ENCODE data around the gene BCAS3.
"Not testable (repeated sequence)": the region's sequence is repeated elsewhere in the genome, so short reads cannot be mapped to it uniquely, and the experiment has no call there.

The BCAS3 gene

DNA sequence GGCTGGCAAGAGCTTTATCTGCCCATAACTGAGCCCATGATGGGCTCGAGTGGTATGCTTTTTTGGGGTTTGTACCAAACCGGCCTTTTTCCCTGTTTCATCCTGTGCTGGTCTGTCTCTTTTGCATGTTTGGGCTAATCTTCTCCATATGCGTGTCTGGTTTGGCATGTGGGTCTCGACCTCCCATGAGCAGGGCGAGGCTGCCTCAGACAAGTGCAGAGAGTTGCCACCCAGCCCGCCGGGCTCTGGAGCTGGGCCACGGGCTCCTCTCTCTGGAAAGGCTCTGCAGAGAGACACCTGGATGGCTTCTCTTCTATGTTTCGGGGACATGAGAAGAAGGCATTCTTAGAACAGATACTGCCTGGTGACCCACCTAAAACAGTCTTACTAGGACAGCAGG lies 654.2 kb downstream of the BCAS3 start:
- no peak for DNase-seq

DNA sequence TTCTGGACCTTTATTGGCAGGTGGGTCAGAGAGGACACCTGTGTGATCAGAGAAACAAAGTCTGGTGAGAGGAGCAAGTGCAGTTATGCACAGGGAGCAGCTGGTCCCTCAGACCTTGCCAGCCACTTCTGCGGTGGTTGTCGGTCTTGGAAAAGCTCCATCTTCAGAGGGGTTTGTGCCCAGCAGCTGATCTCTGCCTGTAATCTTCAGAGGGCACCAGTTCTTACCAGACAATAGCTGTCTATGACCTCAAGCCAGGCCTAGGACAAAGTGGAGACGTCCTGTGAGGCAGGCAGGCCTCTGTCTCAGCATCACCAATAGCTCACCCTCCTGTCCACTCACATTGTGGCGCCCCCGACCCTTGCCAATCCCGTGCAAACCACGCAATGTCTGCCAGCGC lies 655.5 kb downstream of the BCAS3 start:
- DNase-seq, result no peak

DNA sequence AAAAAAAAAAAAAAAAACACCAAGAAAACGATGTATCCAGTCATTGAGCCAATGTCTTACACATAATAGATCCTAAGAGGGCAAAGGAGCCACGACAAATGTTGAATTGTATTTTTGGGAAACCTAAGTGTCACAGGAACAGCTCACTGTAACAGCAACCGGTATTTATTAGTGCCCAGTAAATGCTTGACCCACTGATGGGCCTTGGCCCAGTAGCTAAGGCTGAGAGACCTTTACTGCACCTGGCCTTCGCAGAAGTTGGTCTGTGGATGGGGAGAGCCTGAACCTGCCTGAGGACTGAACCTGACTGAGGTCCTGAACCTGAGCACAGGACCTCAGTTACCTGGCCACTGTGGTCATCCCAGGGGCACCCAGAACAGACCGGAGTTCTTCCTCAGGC lies 657.0 kb downstream of the BCAS3 start:
- DNase-seq, result no peak

DNA sequence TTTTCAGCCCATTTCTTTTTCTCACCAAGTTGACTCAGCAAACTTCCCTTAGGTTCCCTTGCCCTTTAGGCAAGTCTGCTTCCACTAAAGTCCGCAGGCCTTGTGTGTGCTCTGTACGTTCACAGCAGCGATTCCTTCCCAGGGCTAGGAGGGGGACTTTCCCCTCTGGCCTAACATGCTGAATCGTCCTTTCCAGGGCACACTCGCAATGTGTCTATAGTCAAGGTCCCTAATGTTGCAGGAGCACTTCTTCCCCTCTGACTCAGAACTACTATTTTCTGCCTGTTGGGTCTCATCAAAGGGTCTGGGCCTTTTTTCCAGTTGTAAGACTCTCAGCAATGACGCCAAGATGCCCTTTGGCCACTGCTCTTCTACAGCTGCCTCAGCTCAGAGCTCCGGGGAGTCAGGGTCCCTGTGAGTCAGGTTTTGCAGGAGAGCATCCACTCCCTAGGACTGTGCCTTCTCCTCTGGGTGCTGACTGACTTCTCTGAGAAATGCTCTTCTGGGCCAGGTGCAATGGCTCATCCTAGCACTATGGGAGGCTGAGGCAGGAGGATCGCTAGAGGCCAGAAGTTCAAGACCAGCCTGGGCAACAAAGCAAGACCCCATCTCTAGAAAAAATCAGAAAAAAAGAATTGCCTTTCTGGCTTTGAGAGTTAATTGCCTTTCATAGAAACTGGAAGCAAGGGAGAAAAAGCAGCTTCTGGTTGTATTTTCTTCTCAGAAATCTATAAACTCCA lies 657.6 kb downstream of the BCAS3 start:
- DNase-seq, result no peak

DNA sequence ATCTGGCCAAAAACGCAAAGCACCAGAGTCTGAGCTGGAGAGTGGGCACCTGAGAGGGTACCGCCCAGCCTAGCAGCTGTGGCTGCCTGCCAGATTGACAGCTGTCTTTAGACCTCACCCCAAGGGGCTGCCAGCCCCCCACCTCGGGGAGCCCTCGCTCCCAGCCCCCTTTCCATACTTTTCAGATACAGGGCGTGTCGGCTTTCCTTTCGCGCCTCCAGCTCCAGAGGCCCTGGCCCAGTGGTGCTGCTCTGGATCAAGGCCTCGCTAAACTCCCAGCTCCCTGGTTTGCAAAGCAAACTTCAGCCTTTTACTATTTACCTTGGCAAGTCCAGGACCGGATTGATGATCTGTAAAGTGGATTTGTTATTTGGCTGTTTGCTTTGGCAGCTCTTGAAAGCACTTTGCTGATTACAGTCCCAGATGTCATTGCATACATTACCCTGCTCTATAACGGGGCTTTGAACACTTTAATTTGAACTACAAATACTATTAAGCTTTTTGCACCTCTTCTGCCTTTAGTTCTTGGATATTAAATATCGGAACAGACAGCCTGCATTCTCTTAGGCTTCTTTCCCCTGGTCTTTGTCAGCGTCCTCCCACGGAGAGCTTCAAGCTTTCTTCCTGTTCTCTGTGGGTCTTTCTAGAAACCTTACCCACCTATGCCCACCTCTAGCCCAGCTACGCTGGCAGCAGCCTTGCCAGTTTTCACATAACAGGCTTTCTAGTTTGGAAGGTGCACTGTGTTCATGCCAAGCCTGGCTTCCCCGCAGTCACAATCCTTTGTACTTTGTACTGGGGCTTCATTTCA lies 658.4 kb downstream of the BCAS3 start:
- DNase-seq, result peak; percentile 78

DNA sequence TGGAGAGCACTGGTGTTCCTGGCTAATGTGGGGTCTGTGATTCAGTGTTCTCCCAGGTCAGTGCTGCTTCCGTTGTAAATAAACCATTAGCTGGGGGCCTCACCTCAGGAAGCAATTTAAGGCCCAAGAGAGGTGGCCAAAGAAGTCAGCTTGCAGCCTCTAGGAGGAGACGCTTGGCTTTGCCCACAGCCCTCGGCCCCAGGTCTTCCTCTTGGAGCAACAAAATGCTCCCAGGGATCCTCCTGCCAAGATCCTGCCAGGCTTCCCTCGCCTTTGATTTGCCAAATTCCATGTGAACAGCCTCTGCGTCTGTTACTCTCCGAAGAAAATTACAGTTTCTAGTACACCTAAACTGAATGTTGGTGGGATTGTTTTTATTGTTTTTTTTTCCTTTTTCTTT lies 659.6 kb downstream of the BCAS3 start:
- DNase-seq, result no peak

DNA sequence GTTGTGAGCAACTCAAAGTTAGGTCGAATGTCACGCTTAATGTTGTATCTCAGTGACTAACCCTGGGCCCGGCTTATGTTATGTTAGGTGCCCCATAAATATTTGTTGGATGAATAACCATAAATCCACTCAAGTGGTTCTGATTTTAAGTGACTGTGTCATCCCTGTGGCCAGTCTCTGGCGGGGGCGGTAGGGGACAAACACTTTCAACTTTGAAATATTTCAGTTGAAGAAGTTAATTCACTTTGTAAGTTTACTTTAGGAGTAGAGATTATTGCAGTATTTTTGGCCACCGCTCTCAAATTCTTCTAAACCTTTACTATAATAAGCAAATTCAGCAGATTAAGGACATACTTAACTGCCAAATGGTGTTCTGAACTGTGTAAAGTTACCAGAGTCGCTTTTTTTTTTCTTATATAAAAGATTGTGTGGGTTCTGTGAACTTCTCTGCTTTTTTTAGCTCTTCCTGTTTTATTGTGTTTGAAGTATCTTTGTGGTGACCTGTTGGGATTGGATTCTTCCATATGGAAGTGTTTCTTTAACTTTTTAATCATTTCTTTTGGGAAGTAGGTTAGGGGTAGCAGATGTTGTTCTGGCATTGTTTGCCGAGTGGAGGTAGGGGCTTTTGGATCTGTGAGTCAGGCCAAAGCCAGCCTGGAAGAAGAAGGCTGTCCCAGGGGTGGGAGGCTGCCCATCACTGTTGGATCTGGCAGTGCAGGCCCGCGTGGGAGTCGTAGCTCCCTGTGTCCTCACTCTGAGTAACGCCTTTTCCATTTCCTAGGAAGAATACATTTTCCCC lies 660.5 kb downstream of the BCAS3 start:
- no peak for DNase-seq

DNA sequence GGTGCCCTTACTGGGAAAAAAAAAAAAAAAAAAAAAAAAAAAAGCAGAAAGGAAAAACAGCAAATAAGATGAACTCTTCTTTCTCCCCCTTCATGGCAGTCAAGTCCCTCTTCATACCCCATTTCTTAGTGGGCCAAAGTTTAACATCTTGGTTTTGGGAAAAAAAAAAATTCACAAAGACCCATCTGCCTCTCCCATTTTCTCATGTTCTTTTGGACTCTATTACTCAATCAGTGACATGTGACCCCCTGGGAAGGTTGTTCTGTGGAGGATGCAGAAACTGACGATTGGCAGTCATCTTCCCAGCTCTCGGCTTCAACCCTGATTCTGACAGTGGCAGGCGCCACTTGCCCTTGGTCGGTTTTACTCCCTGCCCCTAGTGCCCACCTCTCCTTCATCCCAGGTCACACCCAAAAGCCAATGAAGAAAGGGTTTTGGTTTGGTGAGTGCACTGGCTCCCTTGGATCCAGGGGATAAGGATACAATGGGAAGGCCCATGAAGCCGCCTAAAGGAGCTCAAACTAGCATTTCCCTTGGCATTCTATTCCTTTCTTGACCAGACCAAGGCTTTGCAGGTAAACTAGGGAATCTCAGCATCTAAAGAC lies 661.3 kb downstream of the BCAS3 start:
- no peak for DNase-seq

DNA sequence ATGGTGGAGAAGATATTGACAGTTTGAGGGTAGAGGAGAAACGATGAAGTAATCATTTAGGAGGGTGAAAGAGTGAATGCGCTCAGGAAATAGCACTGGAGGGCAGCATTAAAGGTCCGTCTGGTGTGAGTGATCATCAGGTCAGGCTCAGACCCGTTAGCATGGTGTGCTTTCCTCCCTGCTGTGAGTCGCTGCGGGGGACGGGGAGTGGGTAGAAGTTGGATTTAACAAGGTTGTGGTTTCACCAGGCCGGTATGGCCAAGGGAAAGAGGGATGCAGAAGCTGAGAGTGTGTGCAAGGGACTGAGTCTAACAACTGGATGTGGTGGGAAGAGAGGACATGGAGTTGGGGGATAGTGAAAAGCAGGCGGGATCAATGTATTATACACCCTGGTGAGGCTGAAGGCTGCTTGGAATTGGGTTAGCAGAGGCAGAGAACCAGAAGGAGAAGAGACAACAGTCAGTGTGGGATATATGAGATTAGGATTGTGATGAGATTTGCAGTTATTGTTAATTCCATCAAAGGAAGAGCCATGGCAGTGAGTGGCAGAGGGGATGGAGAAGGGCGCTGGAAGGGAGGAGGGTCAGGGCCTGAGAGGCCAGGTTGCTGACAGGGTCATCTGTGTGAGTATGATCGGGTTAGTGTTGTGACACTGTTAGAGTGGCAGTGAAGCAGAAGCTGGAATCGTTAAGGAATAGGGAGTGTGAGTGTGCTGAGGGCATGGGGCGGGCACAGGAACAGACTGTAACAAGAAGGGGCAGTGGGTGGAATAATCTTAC lies 663.0 kb downstream of the BCAS3 start:
- DNase-seq, result no peak

DNA sequence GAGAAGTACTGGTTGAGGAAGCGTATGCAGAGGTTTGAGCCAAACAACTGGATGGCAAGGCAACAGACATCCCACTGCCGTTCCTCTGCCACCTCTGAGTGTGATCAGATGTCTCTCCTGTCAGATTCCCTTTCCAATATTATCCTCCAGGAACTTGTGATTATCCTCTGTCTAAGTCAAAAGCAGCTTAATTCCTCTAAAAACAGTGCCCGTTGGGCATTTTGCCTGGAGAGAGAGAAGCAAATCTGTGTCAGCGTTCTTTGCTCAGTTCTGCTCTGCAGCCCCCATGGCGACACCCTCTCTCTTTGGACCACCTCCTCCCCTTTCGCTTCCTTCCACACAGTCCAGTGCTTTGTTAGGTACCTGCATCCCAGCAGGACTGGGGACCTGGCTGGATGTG lies 665.9 kb downstream of the BCAS3 start:
- DNase-seq, result no peak

DNA sequence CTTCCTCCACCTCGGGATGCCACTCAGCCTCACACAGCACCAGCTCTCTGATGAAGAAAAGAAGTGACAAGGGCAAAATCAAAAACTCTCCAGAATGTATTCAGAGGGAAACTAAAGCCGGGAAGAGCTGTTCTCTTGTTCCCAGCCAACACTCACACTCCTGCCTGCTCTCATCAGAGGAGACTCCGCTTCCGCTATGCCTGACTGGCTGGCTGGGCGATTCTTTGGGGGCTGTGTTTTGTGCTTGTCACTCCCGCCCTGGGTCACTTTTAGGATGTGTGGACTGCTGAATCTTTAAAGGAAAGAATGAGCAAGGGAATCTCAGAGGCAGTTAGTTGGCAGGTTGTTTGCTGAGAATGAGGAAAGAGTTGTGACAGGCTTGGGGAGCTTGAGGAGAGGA lies 667.4 kb downstream of the BCAS3 start:
- no peak for DNase-seq

DNA sequence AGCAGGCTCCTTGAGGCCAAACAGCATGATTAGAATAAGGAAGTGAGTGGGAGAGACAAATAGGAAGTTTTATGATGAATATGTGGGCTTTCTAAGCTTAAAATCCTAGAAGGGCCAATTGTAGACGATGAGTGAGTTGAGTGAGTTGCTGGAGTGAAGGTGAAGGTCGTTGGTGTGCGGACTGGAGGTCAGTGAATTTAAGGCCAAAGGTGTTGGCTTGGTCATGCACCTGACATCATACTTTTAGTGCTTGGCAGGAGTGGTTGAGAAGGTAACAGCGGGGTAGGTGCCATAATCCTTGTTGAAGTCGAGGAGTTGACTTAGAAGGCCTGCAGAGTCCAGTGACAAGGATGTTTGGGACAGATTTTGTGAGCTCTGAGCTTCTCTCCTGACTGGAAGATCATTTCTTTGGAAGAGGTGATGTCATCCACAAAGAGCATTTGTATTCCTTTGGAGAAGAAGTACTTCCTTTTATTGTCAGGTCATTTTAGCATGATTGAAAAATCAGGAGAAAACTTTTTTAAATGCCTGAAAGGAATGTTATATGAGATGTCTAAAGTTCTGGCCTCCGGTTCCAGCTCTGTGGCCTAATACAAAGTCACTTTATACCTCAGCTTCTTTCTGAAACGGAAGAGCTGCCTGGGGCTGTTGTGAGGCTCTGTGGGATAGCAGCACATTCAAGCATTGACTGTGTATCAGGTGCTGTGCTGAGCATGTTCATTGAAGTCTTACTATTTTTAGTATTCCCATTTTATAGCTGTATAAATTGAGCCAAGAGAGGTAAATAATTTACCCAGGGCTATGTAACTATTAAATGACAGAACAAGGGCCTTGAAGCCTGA lies 668.4 kb downstream of the BCAS3 start:
- DNase-seq, result no peak

DNA sequence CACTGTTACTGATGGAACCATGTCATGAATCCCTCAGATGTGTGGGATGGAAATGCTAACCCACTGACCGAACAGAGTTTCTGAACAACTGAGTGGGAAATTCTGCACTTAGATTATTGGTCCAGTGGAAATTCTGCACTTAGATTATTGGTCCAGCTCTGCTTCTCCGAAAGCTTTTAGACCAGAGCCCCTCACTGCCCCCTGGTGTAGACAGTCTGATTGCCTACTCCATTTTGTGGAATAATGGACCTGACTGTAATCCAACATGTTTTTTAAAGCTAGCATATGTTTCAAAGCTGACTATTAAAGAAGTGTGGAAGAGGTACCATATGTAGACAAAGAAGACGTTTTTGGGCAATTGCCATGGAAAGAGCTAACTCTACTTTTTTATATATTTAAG lies 671.7 kb downstream of the BCAS3 start:
- DNase-seq, result no peak

DNA sequence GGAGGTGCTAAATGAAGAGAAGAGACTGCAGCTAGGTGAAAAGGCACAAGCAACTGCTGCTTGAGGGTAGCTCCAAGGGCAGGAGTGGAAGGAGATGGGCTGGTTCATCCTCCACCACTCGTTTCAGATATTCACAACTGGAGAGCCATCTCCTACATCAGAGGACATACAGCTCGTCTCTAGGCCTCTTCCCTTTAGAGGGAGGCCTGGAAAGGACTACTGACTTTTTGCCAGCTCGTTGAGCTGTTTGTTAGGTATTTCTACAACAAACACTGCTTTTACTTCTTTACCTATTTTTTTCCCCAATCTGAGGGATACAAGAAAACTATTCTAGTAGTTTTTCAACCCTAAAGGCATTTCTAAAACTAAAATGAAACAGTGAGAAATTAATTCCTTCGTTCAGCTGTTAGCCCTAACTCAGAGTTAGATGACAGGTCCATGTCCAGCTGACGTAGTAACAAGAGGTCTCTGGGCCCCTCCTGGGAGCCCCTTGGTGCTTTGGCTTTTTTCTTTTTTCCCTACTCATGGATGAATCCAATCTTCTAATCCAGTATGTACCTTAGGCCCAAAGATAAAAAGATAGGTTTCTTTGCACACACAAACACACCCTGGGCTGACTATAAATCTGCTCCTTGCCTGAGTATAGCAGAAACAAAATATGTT lies 674.2 kb downstream of the BCAS3 start:
- DNase-seq, result no peak

DNA sequence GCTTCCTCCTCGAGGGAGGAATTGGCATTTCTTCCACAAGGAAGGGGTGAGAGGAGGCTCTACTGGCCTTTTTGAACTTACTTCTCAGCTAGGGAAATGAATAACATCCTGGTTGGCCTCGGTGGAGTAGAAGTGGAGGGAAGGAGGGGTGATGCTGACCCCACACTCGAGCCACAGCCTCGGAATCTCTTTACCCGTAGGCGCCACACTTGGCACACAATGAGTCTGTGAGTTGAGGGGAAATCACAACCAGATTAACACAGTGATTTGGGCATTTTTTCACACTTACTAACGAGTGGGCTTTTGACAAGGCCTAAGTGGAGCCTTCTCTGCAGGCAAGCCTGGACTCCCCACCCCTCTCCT lies 674.7 kb downstream of the BCAS3 start:
- no peak for DNase-seq

DNA sequence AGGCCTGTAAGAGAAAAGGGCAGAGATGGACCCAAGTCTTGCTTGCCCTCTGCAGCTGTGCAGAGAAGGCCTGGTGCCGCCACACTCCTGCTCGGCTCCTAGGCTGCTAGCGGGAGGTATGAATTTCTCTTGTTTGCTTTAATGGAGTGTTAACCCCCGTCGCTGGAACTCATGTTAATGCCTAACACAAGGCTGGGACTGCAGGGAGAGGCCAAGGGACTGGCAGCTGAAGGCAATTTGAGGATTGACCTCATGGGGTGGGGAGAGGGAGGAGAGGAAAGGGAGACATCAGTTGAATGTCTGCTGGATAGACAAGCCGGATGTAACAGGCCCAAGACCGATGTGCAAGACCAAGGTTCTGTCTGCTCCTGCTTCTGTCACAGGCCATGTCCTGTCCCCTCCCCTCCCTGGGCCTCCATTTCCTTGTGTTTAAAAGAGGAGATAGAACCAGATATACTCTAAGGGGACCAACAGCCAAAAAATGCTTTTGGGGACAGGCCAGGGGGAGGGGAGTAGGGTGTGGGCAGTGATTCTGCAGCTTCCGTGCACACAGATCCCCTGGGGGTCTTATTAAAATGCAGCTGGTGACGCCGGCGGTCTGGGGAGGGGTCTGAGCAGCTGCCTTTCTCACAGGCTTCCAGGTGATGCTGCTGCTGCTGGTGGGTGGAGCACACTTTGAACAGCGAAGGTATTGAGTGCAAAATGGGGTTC lies 675.3 kb downstream of the BCAS3 start:
- peak; percentile 90 for DNase-seq

DNA sequence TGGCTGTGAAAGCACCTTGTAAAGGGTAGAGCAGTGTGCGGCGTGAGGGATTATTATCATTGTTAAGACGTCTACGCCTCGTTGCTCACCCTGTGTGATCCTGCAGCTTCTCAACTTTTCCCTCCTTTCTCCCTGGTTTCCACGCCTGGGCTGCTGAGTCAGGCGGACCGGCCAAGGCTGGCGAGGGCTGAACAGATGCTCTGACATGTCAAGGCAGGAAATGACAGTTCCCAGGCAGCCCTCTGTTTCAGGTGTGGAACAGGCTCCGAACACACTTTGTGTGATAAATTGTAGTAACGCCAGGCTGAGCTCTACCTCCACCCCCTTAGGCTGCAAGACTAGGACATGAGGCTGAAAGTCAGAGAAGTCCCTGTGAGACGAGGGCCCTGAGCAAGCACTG lies 676.0 kb downstream of the BCAS3 start:
- DNase-seq, result peak; percentile 55

DNA sequence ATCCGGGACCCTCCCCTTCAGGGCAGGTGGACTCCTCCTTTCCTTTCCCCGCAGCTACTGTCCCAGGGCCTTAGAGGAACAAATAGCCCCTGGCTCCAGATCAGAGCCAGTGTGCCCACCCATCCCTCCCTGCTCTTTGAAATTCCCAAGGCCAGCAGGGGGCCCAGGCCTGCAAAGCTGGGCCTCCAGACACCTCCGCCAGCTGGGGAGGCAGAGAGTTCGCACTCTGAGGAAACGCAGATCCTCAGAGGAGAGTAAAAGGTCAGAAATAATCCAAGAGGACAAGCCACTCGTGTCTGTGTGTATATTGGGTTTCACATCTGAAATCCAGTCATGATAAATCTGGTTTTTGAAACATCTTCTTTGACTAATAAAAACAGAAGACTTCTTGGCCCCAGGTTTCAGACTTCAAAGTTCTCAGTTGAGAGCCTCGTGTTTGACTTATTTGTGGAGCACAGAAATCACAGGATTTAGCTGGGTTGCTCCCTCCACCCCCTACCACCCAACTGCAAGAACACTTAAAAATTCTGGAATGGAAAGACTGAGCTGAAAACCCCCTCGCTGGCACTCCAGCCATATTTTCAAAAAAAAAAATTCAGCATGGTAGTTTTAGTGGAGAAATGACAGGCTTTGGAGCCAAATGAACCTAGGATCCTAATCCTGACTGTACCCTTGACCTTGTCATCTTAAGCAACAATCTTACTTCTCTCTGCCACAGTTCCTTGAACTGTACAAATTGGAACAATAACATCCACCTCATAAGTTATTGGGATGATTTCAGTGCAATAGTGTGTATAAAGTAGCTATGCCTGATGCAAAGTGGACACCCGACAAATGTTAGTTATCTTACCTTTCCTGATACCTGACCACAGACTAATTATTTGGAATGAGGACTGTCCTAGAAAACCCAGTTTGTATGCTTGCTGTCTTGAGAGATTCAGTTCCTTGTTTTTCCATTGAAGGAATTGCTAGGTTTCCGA lies 677.5 kb downstream of the BCAS3 start:
- DNase-seq, result no peak

DNA sequence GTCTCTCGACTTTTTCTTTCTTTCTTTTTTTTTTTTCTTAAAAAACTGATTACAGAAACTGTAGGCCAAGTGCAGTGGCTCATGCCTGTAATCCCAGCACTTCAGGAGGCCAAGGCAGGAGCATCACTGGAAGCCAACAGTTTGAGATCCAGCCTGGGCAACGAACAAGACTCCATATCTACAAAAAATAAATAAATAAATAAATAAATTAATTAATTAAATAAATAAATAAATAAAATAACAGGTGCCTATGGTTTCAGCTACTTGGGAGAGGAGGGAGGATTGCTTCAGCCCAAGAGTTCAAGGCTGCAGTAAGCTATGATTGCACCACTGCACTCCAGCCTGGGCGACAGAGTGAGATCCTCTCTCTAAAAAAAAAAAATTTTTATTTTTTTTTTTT lies 679.4 kb downstream of the BCAS3 start:
- not testable (repeated sequence) for DNase-seq
